GM18951 (cell line): ENCODE results near the gene UCKL1.

Experiments
- POLR2A ChIP-seq: IDR thresholded peaks from 4 replicates; pipeline ENCODE4 v1.6.1; 2011; ENCODE audit warnings: mild to moderate bottlenecking; ENCODE audit not compliant: insufficient read length, insufficient read depth; ENCODE audit errors: extremely low read depth
- in situ Hi-C: fragments of 300-500 bp; cut with MboI; formaldehyde crosslinking; loops from one replicate; pipeline ENCODE4 v1.12.0; 2022; ENCODE audit warnings: low sequenced_read_pairs, mixed read lengths, inconsistent platforms; ENCODE audit not compliant: unreplicated experiment

Gene UCKL1

DNA sequence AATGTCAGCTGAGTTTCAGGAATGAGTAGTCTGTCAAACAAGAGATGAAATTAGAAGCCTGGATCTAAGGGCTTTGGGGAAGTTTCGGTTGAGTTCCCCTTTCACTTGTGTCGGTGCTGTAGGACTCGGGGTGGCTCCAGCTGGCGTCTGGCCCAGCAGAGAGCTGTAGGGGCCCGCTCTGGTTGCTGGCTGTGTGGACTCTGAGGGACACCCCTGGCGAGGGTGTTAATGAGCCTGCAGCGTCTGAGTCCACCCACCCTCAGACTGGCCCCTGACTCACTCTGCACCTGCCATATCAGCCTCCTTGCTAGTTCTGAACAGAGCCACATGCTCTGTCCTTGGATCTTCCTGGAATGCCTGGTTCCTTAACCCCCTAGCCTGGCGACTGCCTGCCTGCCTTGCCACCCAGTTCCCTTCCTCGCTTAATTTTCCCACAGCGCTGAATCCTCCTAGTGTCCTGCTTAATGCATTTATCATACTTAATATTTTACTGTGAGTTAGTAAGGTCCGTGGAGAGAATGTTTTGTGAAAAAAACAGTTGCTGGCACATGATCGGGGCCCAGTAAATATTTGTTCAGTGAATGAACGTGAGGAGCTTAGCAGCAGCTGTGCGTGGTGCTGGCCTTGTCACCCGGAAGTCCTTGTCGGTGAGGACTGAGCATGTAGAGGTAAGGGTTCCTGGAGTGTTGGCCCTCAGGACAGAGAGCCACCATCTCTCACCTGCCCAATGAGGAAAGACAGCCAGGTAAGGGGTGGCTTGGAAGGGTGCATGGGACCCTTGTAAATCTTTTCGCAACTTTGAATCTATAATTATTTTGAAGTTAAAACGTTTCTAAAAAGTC lies 59.7 kb downstream of the UCKL1 start:
- no peak for TF ChIP-seq POLR2A
- in situ Hi-C loops, result no loop called here

DNA sequence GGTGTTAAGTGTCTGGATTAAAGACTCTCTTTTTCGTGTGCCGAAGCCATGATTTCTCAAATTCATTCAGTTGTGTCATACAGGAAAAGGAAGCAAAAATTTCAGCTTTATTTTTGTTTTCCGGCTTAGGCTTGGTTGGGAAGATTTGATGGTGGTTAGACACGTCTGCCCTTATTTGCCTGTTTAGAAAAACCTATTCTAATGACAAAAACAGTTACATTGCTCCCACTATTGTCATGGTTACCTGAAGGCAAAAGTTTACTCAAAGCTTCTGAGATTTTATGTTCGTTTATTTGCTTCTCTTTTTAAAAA lies 60.3 kb downstream of the UCKL1 start:
- in situ Hi-C loops, result no loop called here
- TF ChIP-seq POLR2A, result no peak

DNA sequence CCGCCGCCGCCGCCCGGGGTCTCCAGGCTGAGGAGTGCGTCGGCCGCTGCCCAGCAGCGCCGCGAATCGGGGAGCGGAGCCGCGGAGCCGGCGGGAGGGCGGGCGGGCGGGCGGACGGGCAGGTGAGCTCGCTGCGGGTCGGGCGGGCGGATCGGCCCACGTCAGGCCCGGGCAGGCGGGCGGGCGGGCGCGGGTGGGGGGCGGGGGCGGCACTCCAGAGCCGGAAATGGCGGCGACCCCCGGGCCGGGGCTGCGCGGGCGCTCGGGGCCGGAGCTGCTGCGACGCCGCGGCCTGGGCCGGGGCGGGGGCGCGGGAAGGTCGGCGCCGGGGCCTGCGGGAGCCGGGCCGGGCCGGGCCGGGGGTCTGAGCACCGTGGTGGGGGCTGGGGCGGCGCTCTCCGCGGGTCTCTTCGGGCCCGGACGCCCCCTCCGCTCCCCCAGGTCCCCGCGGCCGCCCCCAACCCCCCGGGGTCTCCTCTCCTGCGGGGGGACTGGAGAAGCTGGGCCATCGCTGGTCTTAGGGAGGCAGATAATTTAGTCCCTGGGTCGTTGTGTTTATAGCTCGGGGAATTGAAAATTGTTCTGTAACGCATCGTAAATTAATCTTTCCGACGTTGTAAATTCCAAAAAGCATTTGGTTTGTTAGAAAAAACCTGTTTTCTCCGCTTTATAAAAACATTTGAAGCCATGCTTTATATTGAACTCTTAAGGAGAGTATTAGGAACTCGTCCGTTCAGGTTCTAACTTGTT lies 60.8 kb downstream of the UCKL1 start:
- no peak for TF ChIP-seq POLR2A
- in situ Hi-C loops, result no loop called here

DNA sequence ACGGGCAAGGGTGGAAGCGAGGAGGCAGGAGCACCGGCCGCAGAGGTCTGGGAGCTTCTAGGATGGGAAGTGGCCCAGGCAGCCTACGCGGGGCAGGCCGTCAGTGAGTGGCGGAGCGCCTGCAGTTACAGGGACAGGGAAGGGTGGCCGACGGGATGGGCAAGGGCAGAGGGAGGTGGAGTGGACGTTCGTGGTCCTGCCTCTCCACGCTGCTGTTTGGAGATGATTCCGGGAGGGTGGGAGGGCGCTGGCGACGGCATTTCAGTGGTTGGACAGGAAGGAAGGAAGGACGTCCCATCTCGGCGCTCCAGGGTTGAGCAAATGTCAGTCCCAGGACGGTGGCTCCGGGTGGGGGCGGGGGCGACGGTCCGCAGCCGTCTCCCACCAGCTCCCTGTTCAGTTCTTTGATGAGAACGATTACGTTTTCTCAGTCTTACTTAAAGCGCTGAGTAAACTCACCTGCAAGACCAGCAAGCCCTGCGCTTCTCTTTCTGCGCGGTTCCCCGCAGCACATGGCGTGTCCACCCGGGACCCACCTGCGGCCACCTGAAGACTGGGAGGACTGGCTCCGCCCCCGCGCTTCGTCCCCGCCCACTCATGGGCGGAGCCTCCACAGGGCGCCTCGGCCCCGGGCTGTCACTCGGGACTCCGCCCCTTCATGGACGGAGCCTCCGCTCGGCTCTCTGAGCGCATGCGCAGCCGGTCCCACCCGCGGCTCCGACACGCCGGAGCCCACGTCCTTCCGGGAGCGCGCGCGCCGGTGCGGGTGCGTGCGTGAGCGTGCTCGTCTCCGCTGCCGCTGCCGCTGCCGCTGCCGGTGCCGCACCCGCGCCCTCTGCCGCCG lies 61.6 kb downstream of the UCKL1 start, which contains the start of gene DNAJC5:
DNAJC5 (plus strand) TSS at position 769 of the 844 bp plus-strand sequence. CDS start 33,220 bp downstream, outside the sequence.
- in situ Hi-C loops, result no loop called here
- TF ChIP-seq POLR2A, result peak; percentile 59

DNA sequence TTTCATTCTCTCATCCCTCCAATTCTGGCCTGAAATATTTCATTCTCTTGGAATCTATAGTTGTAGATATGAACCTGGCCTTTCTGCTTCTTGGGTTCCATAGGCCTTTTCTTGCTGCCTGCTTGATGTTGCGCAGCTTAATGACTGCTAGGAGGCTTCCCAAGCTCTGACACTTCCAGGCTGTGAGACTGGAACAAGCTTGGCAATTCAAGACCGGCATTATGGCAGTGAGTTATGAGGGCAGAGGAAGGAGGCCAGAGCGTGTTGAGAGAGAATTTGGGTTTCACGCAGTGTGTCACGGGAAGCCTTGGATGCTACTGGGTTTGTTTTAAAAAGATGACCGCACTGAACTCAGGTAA lies 62.2 kb downstream of the UCKL1 start:
- no peak for TF ChIP-seq POLR2A
- in situ Hi-C loops, result no loop called here

DNA sequence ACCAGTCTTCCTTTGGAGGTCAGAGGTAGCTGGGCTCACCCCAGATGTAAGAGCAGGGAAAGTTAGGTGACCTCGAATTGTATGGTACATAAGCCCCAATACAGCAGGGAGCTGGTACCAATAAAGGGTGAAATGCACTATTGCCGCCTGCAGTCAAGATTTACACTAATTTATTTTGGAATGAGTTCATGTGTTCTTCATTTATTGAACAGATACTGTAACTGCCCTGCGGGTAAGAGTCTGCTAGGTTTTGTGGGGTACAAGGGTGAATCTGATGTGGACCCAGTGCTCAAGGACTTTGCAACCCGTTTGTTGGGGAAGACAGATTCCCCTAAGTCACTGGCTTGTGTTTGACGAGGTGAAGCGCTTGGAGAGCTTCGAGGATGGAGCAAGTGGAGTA lies 63.8 kb downstream of the UCKL1 start:
- TF ChIP-seq POLR2A, result no peak
- in situ Hi-C loops, result no loop called here

DNA sequence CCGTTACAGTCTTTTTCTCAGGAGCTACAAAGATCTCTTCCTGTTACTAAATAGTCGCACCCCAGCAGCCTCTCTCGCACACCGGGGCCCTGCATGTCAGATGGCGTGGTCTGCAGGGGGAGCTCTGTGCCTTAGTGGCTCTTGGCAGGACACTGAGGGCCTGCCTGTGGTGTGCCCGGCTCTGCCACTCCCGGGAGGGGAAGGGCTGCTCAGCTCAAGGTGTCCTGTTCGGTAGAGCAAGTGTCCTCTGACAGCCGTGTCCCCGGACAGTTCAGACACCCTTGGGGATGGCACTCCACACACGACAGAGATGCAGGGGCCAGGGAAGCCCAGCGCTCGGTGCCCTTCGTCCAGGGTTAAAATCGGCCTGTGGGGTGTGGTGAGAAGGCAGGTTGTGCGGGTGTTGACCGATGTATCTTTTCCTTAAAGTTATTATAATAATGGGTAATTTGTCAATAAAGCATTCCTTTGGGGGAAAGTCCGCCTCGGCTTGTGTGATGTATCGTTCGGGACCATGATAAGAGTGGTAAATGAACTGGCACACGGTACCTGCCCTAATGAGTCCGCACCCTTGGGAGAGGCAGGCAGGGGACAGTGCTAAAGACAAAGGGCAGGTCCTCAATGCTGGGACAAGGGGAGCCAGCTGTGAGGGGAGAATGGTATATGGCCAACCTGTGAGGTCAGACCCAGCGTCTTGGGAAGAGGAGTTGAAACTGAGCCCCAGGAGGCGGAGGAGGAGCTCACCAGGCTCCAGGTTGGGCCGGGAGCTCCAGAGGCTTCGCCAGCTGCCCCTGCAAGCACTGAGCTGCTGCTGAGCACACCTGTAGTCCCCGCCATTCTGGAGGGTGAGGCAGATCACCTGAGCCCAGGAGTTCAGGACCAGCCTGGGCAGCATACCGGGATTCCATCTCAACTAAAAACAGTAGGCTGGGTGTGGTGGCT lies 64.9 kb downstream of the UCKL1 start:
- TF ChIP-seq POLR2A, result no peak

DNA sequence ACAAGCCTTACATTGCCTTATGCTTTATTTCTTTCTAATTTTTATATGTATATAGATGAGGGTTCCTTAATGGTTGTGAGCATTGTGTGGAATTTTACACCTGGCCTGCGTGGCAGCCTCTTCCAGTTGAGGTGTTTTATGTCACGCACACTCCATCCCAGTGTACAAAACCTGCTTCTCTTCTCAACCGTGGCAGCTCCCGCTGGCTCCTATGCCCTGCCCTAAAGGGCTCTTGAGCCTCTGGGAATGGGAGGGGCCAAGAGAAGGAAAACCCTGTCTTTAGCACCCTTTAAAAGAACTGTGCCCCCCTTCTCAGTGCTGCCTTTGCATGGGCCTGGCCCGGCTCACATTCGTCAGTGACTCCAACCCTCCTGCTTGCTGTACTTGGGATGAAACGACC lies 65.6 kb downstream of the UCKL1 start:
- in situ Hi-C loops, result no loop called here
- no peak for TF ChIP-seq POLR2A

More for the DNA sequence above, 64.9 kb downstream of the UCKL1 start:
- in situ Hi-C loops, result no loop called here

DNA sequence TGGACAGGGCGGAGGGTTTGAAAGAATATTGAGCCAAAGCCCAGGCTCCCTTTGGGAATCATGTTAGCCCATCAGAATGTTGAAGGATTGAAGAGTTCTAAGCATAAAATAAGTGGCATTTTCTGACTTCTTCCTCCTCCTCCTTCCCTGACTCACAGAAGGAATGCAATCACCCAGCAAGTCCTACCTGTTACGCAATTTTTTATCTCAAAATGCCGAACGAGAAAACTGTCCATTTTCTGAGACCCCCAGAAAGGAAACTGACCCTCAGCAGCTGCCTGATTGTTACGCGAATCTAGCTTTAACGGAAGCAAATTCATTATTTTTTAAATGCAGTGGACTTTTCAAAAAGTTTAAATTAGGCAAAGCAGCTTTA lies 66.0 kb downstream of the UCKL1 start:
- no peak for TF ChIP-seq POLR2A
- in situ Hi-C loops, result no loop called here
